CD4-positive, alpha-beta T cell treated with Interleukin-4 for 4 hours (primary cell): ENCODE data around the gene ABCC6.
A peak's percentile ranks its signal among the peaks of the same experiment; 100 is the strongest.
"Not testable (repeated sequence)": the region's sequence is repeated elsewhere in the genome, so short reads cannot be mapped to it uniquely, and the experiment has no call there.

ENCODE experiments used
- DNase-seq: peaks from one replicate; pipeline ENCODE4 v3.0.0-alpha.2; 2020

Gene ABCC6

GRCh38 chr16:16222850-16223661 lies at the start of gene ABCC6:
ABCC6 (minus strand) TSS chr16:16223494; CDS start chr16:16223434, 60 bp downstream.
- not testable (repeated sequence) for DNase-seq

GRCh38 chr16:16272573-16273221 lies 49.4 kb upstream of the ABCC6 start:
- DNase-seq, result not testable (repeated sequence)

DNA sequence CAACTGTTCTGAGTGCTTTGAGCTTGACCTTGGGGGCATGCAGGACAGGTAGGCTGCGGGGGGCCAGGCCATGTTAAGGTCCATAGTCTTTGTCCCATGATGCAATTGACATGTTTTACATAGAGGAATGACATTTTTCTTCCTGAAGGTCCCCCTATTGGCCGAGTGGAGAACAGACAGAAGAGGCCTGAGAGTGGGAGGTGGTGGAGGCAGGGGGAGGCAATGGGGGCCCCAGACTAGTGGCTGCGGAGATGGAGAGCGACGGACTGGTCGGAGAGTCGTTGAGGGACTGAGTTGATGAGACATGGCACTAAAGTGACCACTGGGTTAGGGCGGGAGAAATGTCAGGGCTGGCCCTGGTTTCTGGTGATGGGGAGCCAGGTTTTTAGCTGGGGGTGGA lies 48.4 kb upstream of the ABCC6 start:
- DNase-seq, result not testable (repeated sequence)

GRCh38 chr16:16268185-16268808 lies 45.0 kb upstream of the ABCC6 start:
- DNase-seq, result not testable (repeated sequence)

GRCh38 chr16:16267708-16268107 lies 44.4 kb upstream of the ABCC6 start:
- not testable (repeated sequence) for DNase-seq

- DNase-seq, result not testable (repeated sequence)
These were observed 41.8 kb upstream of the ABCC6 start for GRCh38 chr16:16265044-16265443.

DNA sequence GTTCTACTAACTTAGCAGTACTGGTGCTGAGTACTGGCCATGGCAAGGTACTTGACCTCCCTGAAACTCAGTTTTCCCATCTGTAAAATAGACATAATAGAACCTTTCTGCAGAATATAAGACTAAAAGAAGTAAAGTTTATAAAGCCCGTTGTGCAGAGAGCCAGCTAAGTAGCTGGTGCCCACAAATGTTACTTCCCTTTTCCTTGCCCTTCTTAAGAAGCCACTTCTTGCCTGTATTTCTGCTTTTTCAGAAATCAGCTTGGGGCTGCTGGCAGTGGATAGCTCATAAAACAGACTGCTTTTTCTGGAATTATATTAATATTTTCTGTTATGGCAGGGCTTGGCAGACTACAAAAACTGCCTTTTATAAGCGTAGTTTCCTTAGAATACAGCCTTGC lies 40.7 kb upstream of the ABCC6 start:
- not testable (repeated sequence) for DNase-seq

DNA sequence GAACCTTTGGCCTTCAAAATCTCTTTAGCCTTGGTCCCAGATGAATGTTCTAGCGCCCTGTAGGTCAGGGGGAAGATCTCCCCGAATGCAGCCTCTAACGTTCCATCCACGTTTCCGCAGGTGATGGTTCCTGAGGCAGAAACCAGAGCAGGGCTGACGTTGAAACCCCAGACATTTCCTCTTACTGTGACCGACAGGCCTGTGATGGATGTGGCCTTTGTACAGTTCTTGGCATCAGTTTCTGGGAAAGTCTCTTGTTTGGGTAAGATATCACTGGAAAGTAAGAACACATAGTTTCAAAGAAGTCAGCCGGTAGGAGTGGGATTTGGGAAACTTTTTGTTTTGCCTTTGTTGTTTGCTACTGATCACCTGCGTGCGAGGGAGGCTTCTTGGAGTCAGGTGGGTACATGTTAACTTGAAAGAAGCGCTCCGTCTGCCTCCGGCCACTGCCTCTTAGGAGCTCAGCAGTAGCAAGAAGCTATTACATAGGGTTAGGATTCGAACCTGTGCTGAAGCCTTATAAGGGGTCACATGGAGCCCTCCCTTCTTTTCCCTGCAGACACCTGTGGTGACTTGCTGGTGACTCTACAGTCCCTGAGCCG lies 39.8 kb upstream of the ABCC6 start:
- not testable (repeated sequence) for DNase-seq

GRCh38 chr16:16259971-16260370 lies 36.7 kb upstream of the ABCC6 start:
- not testable (repeated sequence) for DNase-seq

- not testable (repeated sequence) for DNase-seq
These were observed 35.5 kb upstream of the ABCC6 start for GRCh38 chr16:16258822-16259221.

- DNase-seq, result peak; percentile 3
These were observed 34.1 kb upstream of the ABCC6 start for GRCh38 chr16:16257301-16257923.

DNA sequence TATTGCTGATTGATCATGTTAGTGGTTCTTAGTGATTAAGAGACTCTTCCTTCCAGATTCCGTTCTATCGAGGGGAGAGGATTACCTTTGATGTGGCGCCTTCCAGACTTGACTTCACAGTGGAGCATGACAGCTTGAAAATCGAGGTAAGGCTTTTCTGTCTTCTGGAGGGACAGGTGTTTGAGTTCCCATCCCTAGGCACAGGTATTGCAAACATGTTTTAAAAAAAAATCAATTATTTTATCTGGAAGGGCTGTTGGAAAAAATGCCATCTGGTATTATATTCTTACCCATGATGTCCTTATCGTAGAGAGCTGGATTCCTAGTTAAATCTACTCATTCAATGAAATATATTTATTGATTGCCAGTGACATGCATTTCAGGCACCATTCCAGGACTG lies 29.1 kb upstream of the ABCC6 start:
- DNase-seq, result not testable (repeated sequence)

DNA sequence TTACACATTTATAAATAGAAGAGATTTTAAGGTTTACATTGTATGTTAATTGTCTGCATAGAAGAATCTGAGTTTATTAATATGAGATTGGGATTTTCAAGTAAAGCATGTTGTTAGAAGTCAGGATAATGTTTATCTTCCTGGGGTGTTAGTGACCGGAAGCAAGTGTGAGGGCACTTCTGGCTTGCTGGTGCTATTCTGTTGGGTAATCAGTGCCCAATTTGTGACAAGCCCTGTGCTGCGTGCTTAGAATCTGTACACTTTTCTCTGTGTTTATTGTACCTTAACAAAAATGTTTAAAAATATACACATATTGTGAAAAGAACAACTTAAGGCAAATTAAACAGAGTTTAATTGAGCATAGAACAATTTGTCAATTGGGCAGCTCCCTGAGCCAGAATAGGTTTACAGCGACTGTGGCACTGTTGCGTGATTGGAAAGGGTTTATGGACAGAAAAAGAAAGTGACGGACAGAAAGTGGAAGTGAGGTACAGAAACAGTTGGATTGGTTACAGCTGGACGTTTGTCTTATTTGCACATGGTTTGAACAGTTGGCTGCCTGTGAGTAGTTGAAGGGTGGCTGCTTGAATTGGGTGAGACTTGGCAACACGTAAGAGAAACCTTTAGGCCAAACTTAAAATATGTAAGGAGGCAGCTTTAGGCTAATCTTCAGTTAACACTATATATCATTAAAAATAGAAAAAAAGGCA lies 26.5 kb upstream of the ABCC6 start:
- DNase-seq, result not testable (repeated sequence)

DNA sequence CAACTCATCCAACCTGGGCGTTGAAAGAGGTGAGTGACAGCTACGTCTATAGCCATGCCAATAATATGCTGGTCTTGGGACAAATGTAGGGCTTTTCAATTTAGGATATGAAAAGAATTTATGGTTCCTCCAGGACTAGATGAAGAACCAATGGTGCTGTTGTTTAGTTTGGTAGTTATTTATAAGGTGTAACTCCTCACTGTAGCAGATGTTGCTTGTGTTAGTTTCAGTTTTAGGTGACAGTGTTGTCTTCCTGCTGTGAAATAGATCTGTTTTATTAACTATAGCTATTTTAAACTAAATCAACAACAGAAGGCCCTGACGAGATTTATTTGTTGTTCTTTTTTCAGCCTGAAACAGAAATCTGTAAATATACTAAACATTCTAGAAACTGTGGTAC lies 24.1 kb upstream of the ABCC6 start:
- DNase-seq, result not testable (repeated sequence)

- DNase-seq, result not testable (repeated sequence)
These were observed 23.4 kb upstream of the ABCC6 start for GRCh38 chr16:16246578-16247262.

GRCh38 chr16:16243886-16244285 lies 20.6 kb upstream of the ABCC6 start:
- DNase-seq, result not testable (repeated sequence)

- DNase-seq, result not testable (repeated sequence)
These were observed 17.4 kb upstream of the ABCC6 start for GRCh38 chr16:16240667-16241066.

DNA sequence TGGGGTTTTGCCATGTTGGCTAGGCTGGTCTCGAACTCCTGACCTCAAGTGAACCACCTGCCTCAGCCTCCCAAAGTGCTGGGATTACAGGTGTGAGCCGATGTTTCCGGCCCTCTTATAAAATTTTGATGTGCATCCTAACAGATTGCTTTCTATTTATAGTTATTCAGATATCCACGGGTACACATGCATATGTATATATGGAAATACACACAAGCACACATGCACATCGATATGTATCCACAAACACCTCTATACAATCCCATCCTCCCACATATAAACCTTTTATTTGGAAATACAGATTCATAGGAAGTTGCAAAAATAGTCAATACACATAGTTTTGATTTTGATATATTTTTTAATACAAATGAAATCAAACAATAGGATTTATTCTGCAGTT lies 14.4 kb upstream of the ABCC6 start:
- not testable (repeated sequence) for DNase-seq

- DNase-seq, result not testable (repeated sequence)
These were observed 13.8 kb upstream of the ABCC6 start for GRCh38 chr16:16237071-16237470.

DNA sequence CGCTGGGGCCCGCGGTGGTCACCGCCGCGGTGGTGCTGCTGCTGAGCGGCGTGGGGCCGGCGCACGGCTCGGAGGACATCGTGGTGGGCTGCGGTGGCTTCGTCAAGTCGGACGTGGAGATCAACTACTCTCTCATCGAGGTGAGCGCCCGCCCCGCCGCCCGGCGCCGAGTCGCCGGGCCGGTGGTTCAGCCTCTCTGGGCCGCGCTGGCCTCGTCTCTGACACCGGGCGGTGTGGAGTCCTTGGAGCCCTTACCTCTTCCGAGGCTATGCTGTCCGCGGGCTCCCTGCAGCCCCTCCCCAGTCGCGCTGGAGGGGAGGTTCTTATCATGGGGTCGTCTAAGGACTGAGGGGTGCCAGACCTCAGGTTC lies 9.4 kb upstream of the ABCC6 start:
- DNase-seq, result not testable (repeated sequence)

DNA sequence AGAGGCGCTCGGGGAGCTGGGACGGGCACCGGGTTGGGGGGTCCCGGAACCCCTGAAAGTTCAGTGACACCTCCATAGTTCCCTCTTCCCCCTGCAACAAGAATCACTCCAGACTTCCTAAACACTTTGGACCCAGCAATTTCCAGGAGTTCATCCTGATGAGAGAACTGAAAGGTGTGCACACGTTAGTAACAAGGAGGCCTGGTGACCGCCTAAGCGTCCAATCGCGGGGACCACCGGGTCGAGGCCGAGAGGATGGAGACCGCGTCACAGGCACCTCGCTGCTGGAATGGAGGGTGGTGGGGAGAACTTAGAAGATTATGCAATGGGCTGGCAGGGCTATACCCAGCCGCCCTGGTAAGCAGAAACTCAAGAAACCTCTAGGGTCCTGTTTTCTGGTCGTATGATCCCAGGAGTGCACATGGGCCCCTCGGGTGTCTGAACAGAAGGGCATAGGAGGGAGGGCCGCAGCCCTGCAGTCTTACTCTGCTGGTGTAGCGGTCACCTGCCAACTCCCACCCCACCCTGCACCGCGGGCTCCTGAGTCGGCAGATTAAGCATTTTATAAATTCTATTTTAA lies 458 bp upstream of the ABCC6 start:
- not testable (repeated sequence) for DNase-seq
